DND-41 (cell line): ENCODE measurements around the gene GJA5.

ENCODE experiments used
- ATAC-seq: fragments of 200-7000 bp; cut with Tn5 transposase; 3 replicates; pipeline ENCODE4 v1.9.1; 2021; ENCODE audit warnings: low read depth; ENCODE audit not compliant: insufficient read depth
- DNase-seq: peaks from one replicate; pipeline ENCODE4 v3.0.0-alpha.2; 2020
- H2AFZ ChIP-seq: 2 replicates; pipeline ENCODE4 v1.6.0; 2012; ENCODE audit warnings: low read depth, low read length
- H3K27ac ChIP-seq: 2 replicates; pipeline ENCODE4 v1.5.1; 2012; ENCODE audit warnings: low read length, inconsistent platforms
- H3K27me3 ChIP-seq: fragments of 200-600 bp; sonication (generic); 2 replicates; pipeline ENCODE4 v1.6.0; 2012; ENCODE audit warnings: low read length, mild to moderate bottlenecking, inconsistent platforms; ENCODE audit not compliant: insufficient read depth, poor library complexity
- H3K36me3 ChIP-seq: 2 replicates; pipeline ENCODE4 v1.5.1; 2012; ENCODE audit warnings: low read length, inconsistent platforms; ENCODE audit not compliant: insufficient read depth
- H3K4me1 ChIP-seq: 2 replicates; pipeline ENCODE4 v1.5.1; 2012; ENCODE audit warnings: mild to moderate bottlenecking, low read length; ENCODE audit not compliant: insufficient read depth
- H3K4me2 ChIP-seq: 2 replicates; pipeline ENCODE4 v1.6.0; 2012; ENCODE audit warnings: mild to moderate bottlenecking, moderate library complexity, low read length, inconsistent platforms; ENCODE audit not compliant: insufficient read depth
- H3K4me3 ChIP-seq, 2 experiments: fragments of 200-600 bp in 1 of 2; shearing (Covaris generic) in 1 of 2; 2 replicates each; pipeline ENCODE4 v1.5.1; 2012 to 2016; ENCODE audit warnings: inconsistent platforms in 2 of 2, low read length in 2 of 2, mild to moderate bottlenecking in 2 of 2, low read depth in 1 of 2, moderate library complexity in 1 of 2
- H3K79me2 ChIP-seq: 2 replicates; pipeline ENCODE4 v1.6.0; 2012; ENCODE audit warnings: low read length, inconsistent platforms; ENCODE audit not compliant: insufficient read depth
- H3K9ac ChIP-seq: 2 replicates; pipeline ENCODE4 v1.6.0; 2012; ENCODE audit warnings: low read depth, mild to moderate bottlenecking, inconsistent platforms, low read length, moderate library complexity
- H3K9me3 ChIP-seq: 2 replicates; pipeline ENCODE4 v1.5.1; 2012; ENCODE audit warnings: low read length, moderate library complexity, mild to moderate bottlenecking, inconsistent platforms; ENCODE audit not compliant: insufficient read depth, severe bottlenecking
- H4K20me1 ChIP-seq: 2 replicates; pipeline ENCODE4 v1.6.0; 2012; ENCODE audit warnings: low read length; ENCODE audit not compliant: insufficient read depth
- EZH2 ChIP-seq: IDR thresholded peaks from 3 replicates; pipeline ENCODE4 v1.6.1; 2012; ENCODE audit warnings: borderline replicate concordance, low read depth, mild to moderate bottlenecking, moderate library complexity, low read length, inconsistent platforms; ENCODE audit not compliant: severe bottlenecking
- TF ChIP-seq, protein P1 (sequence below): IDR thresholded peaks from 2 replicates; pipeline ENCODE4 v1.5.1; 2012; ENCODE audit warnings: borderline replicate concordance, low read length, moderate library complexity, mild to moderate bottlenecking; ENCODE audit not compliant: poor library complexity, severe bottlenecking; ENCODE audit errors: extremely low read depth

GJA5 gene

DNA sequence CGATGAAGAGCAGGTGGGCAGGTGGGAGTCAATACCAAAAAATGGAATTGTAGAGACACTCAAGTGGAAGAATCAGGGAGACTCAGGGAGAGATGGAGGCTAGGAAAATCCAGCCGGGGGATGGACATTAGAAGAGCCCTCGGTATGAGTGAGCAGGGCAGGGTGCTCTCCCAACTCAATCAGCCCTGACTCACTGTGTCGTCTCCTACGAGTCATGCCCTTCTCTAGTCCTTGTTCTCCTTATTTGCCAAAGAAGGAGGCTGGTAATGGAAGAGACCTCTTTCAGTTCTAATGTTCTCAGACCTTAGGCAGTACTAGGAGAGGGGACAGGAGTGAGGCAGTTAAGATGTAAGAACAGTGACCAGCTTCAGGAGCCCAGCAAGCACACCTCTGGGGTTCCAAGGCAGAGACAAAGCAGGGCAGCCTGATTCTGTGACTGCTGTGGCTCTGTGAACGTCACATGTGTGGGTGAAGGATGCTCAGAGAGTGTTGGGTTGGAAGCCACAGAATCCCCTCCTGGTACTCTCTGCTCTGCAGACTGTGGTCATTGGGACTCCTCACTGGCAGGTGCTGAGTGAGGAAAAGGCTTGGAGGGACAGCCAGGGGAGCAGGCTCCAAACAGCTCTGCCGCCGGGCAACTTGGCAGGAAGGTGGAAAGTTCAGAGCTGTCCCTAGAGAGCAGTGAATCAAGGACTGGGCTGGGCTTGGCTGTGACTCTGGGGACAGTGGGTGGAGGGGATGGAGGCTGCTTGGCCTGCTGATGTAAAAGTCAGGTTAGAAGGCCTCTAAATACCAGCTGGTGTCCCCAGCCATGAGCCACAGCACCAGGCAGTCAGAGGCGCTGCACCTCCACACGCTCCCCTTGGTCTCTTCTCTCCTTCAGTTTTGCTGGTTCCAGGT, 11.1 kb upstream of the GJA5 start:
- Histone ChIP-seq H3K9me3 (no peaks in the 10 kb centered on the region), H4K20me1 (no peaks in the 10 kb centered on the region), H3K9ac (no peak overlapping the region), H3K4me2 (no peak overlapping the region), H3K36me3 (no peaks in the 10 kb centered on the region), H3K4me1 (no peaks in the 10 kb centered on the region), H2AFZ (no peak overlapping the region), H3K27me3 (peaks cover 17% of the 10 kb centered on the region), H3K4me3 (no peak overlapping the region), H3K79me2 (no peaks in the 10 kb centered on the region), H3K27ac (no peak overlapping the region)
- ATAC-seq (no peak), DNase-seq (no peak)
- TF ChIP-seq, protein P1, sequence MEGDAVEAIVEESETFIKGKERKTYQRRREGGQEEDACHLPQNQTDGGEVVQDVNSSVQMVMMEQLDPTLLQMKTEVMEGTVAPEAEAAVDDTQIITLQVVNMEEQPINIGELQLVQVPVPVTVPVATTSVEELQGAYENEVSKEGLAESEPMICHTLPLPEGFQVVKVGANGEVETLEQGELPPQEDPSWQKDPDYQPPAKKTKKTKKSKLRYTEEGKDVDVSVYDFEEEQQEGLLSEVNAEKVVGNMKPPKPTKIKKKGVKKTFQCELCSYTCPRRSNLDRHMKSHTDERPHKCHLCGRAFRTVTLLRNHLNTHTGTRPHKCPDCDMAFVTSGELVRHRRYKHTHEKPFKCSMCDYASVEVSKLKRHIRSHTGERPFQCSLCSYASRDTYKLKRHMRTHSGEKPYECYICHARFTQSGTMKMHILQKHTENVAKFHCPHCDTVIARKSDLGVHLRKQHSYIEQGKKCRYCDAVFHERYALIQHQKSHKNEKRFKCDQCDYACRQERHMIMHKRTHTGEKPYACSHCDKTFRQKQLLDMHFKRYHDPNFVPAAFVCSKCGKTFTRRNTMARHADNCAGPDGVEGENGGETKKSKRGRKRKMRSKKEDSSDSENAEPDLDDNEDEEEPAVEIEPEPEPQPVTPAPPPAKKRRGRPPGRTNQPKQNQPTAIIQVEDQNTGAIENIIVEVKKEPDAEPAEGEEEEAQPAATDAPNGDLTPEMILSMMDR: no peak
- TF ChIP-seq EZH2: no peak

- no peak for TF ChIP-seq EZH2
- TF ChIP-seq, protein P1: no peak
- no peak for ATAC-seq
These were observed 8.7 kb upstream of the GJA5 start for GRCh38 chr1:147769106-147769505.

DNA sequence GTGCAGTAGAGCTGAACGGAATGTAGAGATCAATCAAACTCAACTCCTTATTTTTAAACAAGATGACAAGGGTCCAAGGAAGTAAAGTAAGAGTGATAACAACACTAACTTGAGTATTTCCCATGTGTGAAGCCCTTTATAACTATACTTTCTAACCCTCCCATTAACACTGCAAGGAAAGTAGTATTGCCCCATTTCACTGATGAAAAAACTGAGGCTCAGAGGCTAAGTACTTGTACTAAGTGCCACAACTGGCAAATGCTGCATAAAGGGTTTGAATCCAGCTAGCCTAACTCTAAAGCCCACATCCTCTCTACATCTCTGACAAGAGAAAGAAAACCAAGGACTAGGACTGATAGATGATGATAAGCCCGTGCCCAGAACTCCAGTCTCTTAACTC, 8.2 kb upstream of the GJA5 start:
- no peak overlapping the region for H3K4me3 ChIP-seq
- DNase-seq (no peak), ATAC-seq (no peak)
- H3K9ac ChIP-seq: no peak overlapping the region
- H3K9me3 ChIP-seq: no peaks in the 10 kb centered on the region
- H3K4me2 ChIP-seq: no peak overlapping the region
- no peaks in the 10 kb centered on the region for H3K4me1 ChIP-seq
- H3K27ac ChIP-seq: no peak overlapping the region
- H3K27me3 ChIP-seq: peaks cover 17% of the 10 kb centered on the region
- H2AFZ ChIP-seq: no peak overlapping the region
- TF ChIP-seq EZH2: no peak
- TF ChIP-seq, protein P1: no peak
- H3K36me3 ChIP-seq: no peaks in the 10 kb centered on the region
- H4K20me1 ChIP-seq: no peaks in the 10 kb centered on the region
- H3K79me2 ChIP-seq: no peaks in the 10 kb centered on the region

More at GRCh38 chr1:147769106-147769505, 8.7 kb upstream of the GJA5 start:
- no peak for DNase-seq
- Histone ChIP-seq H3K4me3 (no peak overlapping the region), H2AFZ (no peak overlapping the region), H3K4me1 (no peaks in the 10 kb centered on the region), H3K4me2 (no peak overlapping the region), H3K27ac (no peak overlapping the region), H3K79me2 (no peaks in the 10 kb centered on the region), H3K9ac (no peak overlapping the region), H3K36me3 (no peaks in the 10 kb centered on the region), H4K20me1 (no peaks in the 10 kb centered on the region), H3K9me3 (no peaks in the 10 kb centered on the region), H3K27me3 (peaks cover 17% of the 10 kb centered on the region)
